HG03520 (cell line): Measurements from ENCODE around the gene MRC2.
"Not testable (repeated sequence)": the region's sequence is repeated elsewhere in the genome, so short reads cannot be mapped to it uniquely, and the experiment has no call there.

ENCODE experiments used
- ATAC-seq: cut with Tn5 transposase; IDR thresholded peaks from one replicate; pipeline ENCODE4 v1.9.1; 2021; ENCODE audit warnings: mild to moderate bottlenecking, moderate library complexity; ENCODE audit not compliant: unreplicated experiment

Gene MRC2, protein sequence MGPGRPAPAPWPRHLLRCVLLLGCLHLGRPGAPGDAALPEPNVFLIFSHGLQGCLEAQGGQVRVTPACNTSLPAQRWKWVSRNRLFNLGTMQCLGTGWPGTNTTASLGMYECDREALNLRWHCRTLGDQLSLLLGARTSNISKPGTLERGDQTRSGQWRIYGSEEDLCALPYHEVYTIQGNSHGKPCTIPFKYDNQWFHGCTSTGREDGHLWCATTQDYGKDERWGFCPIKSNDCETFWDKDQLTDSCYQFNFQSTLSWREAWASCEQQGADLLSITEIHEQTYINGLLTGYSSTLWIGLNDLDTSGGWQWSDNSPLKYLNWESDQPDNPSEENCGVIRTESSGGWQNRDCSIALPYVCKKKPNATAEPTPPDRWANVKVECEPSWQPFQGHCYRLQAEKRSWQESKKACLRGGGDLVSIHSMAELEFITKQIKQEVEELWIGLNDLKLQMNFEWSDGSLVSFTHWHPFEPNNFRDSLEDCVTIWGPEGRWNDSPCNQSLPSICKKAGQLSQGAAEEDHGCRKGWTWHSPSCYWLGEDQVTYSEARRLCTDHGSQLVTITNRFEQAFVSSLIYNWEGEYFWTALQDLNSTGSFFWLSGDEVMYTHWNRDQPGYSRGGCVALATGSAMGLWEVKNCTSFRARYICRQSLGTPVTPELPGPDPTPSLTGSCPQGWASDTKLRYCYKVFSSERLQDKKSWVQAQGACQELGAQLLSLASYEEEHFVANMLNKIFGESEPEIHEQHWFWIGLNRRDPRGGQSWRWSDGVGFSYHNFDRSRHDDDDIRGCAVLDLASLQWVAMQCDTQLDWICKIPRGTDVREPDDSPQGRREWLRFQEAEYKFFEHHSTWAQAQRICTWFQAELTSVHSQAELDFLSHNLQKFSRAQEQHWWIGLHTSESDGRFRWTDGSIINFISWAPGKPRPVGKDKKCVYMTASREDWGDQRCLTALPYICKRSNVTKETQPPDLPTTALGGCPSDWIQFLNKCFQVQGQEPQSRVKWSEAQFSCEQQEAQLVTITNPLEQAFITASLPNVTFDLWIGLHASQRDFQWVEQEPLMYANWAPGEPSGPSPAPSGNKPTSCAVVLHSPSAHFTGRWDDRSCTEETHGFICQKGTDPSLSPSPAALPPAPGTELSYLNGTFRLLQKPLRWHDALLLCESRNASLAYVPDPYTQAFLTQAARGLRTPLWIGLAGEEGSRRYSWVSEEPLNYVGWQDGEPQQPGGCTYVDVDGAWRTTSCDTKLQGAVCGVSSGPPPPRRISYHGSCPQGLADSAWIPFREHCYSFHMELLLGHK (N-terminal part only)

DNA sequence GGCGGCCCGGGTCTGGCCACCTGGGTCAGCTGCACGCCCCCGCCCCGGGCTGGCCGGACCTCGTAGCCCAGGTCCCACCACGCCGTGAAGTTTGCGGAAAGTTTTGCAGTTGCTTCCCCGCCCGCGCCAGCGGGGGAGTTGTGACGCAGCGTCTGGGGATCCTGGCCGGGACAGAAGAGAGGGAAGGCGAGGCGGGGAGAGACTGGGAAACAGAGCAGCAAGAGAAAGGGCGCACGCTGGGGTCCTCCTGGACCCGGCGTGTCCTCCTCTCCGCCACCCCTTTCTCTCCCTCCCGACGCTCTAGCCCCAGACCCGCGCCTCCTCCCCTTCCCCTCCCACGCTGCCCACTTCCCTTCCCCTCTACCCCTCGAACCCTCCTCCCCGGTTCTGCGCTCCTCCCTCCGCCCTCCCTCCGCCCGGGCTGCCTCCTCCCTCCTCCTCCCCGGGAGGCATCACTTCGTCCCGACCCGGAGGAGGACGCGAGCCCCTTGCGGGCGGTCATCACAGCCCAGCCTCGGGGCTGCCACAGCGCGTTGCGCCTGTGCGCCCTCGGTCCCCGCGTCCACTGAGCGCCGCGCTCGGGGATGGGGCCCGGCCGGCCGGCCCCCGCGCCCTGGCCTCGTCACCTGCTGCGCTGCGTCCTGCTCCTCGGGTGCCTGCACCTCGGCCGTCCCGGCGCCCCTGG is at the start of gene MRC2:
Gene MRC2, plus strand, starts transcription at position 452 of the 685 bp plus-strand sequence. Its CDS starts 133 bp downstream, at position 585.
- no peak for ATAC-seq

DNA sequence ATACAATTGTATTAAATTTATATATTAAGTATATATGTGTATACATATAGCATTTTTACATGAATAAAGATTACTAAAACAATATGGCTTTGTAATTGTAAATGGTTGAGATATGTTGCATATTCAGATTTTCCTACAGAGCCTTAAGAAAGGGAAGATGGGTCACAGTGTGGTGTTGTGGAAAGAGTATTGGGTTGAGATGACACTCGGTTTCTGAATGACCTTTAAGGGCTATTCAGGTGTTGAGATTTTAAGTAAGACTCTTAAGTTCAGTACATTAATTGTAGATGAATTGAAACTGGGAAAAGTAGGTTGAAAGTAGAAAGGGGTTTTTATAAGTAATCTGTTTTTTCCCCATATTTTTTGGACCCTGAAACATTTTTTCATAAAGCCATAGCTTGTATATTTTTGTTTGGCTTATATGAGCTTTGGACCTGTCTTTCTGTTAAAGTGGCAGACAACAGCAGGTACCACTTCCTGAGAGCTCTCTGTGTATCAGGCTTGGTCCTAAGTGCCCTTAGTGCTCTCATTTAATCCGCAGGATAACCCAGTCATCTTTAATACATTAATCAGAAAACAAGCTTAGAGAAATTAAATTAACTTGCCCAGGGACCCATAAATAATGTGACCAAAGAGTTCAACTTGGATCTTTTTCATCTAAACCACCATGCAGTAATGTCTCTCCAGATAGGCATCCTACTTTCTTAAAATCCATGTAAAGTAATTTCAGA is 48.5 kb upstream of the MRC2 start:
- no peak for ATAC-seq

DNA sequence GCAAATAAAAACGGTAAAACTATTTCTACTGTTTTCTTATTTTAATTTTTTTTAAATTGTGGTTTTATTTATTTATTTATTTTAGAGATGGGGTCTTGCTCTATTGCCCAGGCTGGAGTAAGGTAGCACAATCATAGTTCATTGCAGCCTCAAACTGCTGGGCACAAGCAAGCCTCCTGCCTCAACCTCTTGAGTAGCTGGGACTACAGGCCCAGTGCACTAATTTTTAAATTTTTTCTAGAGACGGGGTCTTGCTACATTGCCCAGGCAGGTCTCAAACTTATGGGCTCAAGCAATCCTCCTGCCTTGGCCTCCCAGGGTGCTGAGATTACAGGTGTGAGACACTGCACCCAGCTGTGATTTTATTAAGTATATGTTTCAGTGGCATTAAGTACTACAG is 46.5 kb upstream of the MRC2 start:
- no peak for ATAC-seq

- no peak for ATAC-seq
These were observed 45.7 kb upstream of the MRC2 start for GRCh38 chr17:62581764-62582163.

DNA sequence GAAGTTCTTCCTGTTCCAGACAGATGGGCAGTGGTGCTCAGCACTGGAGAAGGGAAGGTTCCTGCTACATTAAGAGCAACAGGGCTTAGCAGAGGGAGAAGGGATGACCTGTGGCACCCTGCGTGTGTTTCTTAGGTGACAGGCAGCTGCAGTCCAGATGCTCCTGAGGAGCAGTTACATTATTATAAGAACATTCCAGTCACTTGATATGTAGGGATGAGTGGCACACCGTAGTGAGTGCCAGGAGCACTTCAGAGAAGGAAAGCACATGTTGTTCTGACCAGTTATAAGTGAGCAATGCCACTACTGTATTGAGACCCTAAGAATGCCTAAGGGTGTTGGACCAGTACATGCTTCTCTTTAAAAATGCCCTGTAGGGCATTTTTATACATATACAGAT is 39.9 kb upstream of the MRC2 start:
- ATAC-seq: no peak

GRCh38 chr17:62588109-62588508 is 39.4 kb upstream of the MRC2 start:
- no peak for ATAC-seq

DNA sequence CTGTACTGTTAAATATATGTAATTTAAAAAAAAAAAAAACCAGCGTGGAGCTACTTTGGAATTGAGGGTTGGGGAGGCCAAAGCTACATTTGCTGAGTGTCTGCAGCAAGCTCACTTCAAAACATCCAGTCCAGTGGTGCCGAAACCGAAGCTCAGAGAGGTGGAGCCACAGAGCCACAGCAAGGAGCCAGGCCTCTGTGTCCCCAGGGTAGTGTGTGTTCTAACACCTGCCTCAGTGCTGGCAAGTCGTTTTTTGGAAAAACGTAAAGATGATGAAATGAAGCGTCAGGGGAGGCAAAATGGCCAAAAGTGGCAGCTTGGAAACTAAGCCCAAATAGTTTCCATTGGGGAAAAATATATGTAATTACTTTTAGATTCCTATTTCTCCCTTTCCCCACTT is 36.1 kb upstream of the MRC2 start:
- ATAC-seq: no peak

DNA sequence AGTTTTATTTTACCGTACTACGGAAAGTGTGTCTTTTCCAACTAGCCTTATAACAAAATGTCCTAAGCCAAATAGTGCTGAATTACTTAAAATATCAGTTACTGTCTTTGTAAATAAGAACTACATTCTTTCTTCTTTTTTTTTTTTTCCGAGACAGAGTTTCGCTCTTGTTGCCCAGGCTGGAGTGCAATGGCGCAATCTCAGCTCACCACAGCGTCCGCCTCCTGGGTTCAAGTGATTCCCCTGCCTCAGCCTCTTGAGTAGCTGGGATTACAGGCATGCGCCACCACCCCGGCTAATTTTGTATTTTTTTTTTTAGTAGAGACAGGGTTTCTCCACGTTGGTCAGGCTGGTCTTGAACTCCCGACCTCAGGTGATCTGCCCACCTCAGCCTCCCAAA is 35.6 kb upstream of the MRC2 start:
- not testable (repeated sequence) for ATAC-seq

GRCh38 chr17:62592341-62593099 is 35.0 kb upstream of the MRC2 start:
- no peak for ATAC-seq

- no peak for ATAC-seq
These were observed 32.0 kb upstream of the MRC2 start for GRCh38 chr17:62595484-62595883.

DNA sequence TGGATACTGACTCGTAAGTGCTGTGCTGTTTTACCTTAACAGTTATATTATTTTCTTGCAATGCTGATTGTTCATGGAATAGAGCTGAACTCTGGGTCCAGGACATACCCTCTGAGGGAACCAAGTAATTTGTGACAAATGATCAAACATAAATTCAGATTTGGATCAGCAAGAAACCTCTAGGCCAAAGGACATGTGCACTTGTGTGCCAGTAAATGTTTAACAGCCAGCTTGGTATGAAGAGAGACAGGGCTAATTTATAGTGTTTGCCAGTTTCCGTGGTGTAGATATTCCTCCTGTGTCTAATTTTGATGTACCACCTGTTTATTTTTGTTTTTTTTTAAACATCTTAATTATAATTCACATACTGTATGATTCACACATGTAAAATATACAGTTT is 30.8 kb upstream of the MRC2 start:
- ATAC-seq: no peak

GRCh38 chr17:62597150-62597549 is 30.3 kb upstream of the MRC2 start:
- no peak for ATAC-seq

DNA sequence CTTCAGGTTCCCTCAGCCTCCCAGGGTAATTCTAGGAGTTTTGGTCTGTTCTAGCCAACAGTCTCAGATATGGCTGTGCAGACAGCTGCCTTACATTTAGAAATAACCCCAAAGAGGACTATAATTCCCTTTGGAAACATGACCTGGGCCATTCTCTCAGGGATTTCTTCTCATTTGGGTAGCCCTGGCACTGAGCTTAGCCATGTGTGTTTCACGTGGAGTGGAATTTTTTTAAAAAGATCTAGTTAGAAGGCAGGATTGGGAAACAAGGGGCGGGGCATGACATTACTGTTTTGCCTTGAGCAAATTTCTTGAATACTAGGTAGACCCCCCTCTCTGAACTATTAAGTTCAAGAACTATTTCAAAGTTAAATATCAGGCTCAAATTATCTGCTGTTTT is 29.6 kb upstream of the MRC2 start:
- ATAC-seq: no peak

GRCh38 chr17:62599964-62600657 is 27.4 kb upstream of the MRC2 start:
- no peak for ATAC-seq

- no peak for ATAC-seq
These were observed 26.7 kb upstream of the MRC2 start for GRCh38 chr17:62600805-62601204.

- ATAC-seq: no peak
These were observed 26.0 kb upstream of the MRC2 start for GRCh38 chr17:62601471-62601870.

GRCh38 chr17:62603783-62604182 is 23.7 kb upstream of the MRC2 start:
- not testable (repeated sequence) for ATAC-seq

DNA sequence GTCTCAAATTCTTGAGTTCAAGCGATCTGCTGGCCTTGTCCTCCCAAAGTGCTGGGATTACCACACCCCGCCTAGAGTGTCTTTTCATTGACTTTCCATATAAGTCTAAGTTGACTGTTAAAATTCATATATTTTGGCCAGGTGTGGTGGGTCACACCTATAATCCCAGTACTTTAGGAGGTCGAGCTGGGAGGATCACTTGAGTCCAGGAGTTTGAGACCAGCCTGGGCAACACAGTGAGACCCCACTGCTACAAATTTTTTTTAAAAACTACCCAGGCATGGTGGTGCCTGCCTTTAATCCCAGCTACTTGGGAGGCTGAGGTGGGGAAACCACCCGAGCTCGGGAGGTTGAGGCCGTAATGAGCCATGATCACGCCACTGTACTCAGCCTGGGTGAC is 21.9 kb upstream of the MRC2 start:
- no peak for ATAC-seq

GRCh38 chr17:62611292-62611691 is 16.2 kb upstream of the MRC2 start:
- peak; percentile 71 for ATAC-seq
